ENCODE data around the gene HBS1L.

GRCh38 chr6:135062735-135063134 lies 8.1 kb upstream of the HBS1L start:
- no peak for TF ChIP-seq CTCF (IDR thresholded peaks at IDR 0.05; ENCODE audit: low read depth, low read length, poor library complexity, severe bottlenecking)
- no peak for TF ChIP-seq EZH2phosphoT487 (IDR thresholded peaks at IDR 0.05; ENCODE audit: borderline replicate concordance, low read length)
